NCI-H2196 treated with DMSO at 0.1 percent for 48 hours (cell line): ENCODE results near the gene RBKS.

Source experiments
- DNase-seq: peaks from one replicate; lab custom pipeline; 2025; ENCODE audit not compliant: unreplicated experiment; lab: John Stamatoyannopoulos, UW

The RBKS gene

GRCh38 chr2:27890146-27890923 lies at the start of gene RBKS, which contains the start of gene BABAM2:
RBKS (minus strand) TSS chr2:27890387; CDS start chr2:27890345, 42 bp downstream.
BABAM2 (plus strand) TSS chr2:27890729; CDS start chr2:27894557, 3,828 bp downstream.
- DNase-seq: peak; percentile 66

DNA sequence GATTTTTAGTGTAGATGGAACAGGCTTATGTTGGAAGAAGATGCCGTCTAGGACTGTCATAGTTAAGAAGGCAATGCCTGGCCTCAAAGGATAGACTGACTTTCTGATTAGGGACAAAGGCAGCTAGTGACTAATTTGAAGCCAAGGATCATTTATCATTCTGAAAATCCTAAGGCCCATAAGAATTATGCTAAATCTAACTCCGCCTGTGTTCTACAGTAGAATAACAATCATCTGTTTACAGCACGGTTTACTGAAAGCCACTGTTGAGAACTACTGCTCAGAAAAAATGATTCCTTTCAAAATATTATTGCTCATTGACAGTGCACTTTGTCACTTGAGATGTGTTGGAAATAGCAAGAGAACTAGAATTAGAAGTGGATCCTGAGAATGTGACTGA lies 44.8 kb upstream of the RBKS start:
- DNase-seq: no peak

GRCh38 chr2:27932396-27932795 lies 42.2 kb upstream of the RBKS start:
- DNase-seq: no peak

DNA sequence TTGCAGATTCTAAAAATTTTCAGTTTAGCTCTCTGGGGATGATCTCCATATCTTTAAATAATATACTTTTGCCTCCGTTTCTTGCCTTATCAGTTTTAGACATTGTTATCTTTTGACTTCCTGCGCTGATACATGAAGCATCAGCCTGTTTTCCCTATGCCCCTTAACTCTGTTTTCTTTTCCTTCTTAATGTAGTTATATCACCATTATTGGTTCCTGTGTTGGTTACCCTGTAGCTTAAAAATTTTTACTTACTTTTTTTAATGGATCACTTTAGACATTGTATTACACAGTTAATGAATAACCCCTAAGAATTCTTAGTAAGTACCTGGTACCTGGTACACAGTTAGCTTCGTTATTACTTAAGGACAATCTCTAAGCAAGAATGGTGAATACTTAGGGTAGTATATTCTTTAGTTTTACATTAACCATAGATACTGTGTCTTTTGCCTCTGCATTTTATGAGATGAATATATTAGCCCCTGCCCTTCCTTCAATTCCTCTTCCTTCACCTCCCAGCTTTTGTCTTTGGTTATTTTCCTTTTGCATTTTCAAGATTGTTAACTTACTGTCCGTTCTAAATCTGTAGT lies 41.3 kb upstream of the RBKS start:
- DNase-seq: no peak

- DNase-seq: no peak
Measured at GRCh38 chr2:27929916-27930486, 39.8 kb upstream of the RBKS start.

DNA sequence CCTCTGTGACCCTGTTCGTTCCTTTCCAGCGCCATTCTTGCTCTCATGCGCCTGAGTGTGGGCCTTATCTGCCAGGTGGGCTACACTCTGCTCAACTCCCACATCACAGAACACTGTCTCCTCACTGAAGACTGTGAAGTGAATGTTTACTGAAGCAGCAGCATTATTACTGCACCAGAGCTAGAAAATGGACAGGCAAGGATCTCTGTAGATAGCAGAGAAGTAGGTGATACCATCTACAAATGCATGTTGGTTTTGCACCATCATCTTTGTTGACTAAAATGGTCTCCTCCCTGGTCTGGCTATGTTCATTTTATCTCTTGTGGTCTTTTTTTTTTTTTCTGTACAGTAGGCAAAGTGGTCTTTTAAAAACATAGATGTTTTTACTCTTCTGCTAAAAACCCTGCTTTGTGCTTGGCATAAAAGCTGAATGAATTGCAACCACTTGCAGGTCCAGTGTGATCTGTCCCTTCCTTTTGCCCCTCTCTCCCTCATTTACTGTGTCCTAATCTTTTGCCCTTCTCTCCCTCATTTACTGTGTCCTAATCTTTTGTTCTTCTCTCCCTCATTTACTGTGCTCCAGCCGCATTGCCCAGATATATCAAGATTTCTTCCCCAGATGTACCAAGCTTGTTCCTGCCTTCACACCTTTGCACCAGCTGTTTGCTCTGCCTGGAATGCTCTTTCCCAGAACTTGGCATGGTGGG lies 35.7 kb upstream of the RBKS start:
- no peak for DNase-seq

GRCh38 chr2:27922842-27923241 lies 32.7 kb upstream of the RBKS start:
- no peak for DNase-seq

- DNase-seq: no peak
Measured at GRCh38 chr2:27921880-27922547, 31.8 kb upstream of the RBKS start.

DNA sequence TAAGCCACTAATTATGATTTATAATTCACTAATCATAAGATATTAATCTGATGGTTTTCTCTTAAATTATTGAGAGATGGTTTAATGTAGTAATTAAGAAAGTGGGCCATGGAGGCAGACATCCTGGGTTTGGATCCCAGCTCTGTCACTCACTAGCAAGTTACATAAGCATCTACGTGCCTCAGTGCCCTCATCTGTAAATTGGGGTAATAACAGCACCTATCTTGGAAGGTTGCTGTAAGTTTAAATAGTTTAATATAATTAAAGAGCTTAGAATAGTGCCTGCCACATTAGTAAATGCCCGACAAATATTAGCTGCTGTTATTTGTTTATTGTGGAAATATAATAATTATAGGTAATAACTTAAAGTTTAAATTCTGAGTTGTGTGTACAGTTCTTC lies 31.2 kb upstream of the RBKS start:
- no peak for DNase-seq

- no peak for DNase-seq
Measured at GRCh38 chr2:27920148-27920885, 30.1 kb upstream of the RBKS start.

- no peak for DNase-seq
Measured at GRCh38 chr2:27916293-27916995, 26.3 kb upstream of the RBKS start.

DNA sequence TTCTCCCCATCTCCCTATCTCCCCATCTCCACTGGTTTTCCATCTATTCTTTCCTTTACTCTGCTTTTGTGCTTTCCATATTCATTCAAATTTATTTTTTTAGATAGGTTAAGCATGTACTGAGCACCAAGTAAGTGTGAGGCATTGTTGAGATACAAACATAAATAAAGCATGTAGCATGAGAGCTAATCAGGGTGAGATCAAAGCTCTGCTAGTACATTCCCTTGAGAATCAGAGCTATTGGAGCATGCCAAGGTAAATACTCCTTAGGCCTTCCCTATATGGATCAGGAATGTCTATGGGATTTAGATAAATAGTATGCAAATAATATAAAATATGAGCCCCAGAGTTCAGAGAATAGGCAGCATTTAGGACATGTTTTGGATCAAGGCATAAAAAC lies 25.7 kb upstream of the RBKS start:
- no peak for DNase-seq

DNA sequence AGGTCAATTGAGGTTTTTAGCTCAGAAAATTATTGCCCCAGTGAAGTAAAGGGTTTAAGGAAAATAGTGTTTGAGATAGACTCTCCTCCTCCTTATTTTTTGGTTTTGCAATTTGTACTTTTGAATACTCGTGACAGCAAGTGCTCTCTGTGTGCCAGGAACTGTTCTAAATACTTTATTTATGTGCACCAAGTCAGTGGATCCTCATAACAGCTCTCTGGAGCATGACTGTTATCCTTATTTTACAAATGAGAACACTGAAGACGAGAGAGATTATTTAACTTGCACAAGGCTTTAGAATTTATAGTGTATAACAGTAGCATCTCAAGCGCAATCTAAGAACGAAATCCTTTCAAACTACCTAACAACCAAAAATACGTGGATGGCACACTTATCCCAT lies 25.0 kb upstream of the RBKS start:
- no peak for DNase-seq

GRCh38 chr2:27914805-27915175 lies 24.6 kb upstream of the RBKS start:
- no peak for DNase-seq

GRCh38 chr2:27914041-27914804 lies 24.0 kb upstream of the RBKS start:
- DNase-seq: no peak

DNA sequence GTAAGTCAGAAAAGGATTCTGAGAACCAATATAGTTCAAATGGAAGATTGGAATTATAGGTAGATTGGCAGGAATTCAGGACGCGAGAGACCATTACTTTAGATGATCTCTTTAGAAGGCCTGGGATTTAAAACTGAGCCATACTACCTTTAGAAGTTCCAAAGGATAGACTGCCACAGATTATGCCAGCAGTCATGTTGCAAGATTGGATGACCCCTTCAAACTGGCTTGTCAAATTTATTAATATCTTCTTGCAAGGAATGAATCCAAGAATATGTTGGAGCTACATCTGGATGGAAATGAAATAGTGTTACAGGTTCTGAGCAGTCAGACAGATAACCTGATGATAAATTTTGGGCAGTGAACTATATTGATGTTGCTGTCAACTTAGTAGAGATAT lies 22.3 kb upstream of the RBKS start:
- no peak for DNase-seq

DNA sequence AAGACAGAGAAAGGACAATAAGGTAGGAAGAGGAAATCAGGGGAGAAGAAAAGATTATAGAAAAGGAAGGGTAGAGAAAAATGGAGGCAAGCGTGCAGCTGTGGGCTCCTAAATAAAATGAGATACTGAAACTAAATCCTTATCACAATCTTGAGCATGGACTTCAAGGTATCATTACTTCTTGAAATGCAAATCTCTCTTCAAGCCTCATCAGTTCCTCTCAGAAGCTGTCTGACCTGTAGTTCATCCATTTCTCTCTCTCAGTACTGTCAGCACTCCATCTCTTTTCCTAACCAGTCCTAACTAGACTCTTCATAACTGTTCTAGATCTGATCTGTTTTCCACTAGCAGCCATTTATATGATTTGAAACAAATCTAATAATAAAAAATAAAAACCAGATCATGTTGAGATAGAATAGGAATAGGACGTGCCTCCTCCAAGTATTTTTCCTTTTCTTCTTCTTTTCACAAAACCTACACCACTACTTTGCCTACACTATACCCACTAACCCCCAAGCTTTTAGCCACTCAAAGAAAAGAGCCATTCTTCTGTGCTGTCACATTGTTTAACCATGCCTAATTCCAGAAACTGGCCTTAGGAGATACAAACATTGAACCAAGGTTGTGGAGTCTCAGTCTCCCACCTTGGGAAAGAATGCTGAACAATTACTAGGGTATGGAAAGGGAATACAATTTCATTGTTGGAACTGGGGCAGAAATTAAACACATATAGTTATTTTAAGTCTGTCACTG lies 21.4 kb upstream of the RBKS start:
- DNase-seq: no peak

DNA sequence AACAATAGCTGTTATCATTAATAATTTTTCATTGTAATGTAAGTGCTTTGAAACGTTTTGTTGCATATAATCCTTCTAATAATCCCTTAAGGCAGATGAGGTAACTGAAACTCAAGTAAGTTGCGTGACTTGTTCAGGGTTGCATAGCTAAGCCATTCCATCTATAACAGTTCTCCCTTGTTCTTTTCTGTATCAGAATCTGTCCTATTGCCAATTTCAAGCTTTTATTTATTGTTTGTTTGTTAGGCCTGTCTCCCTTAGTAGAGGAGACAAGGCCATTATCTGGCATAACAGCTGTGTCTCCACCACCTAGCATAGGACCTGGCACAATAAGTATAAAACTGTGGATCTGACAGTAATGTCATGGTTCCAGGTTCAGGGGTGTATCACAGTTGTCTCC lies 19.7 kb upstream of the RBKS start:
- no peak for DNase-seq

DNA sequence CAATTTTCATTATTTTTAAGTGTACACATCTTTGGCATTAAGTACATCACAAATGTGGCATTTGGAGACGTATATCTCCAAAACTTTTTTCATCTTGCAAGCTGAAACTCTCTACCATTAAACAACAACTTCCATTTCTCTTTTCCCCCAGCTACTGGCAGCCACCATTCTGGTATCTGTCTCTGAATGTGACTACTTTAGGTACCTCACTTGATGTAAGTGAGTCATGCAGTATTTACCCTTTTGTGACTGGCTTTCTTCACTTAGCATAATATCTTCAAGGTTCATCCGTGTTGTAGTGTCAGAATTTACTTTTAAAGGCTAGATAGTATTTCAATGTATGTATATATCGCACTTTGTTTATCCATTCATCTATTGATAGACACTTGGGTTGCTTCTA lies 17.4 kb upstream of the RBKS start:
- no peak for DNase-seq
